Adrenal gland (tissue), 12 donors: ENCODE results near the gene UNC5A. TPM values are rescaled to one million over a fixed set of nuclear protein-coding genes. Genes with fewer than 3 reads are reported as not detected.
A peak's percentile ranks its signal among the peaks of the same experiment; 100 is the strongest.

Source experiments
- DNase-seq, 7 donors: peaks; one replicate each; pipeline ENCODE4 v3.0.0-alpha.2; 2019 to 2020
- H3K27ac ChIP-seq, 5 donors: fragments of 200-600 bp; sonication (generic) in 4 of 5; 1 replicate in 3 of 5; 2 replicates in 2 of 5; pipeline versions ENCODE4 v1.5.1 to v1.8.0; 2016 to 2020; ENCODE audit warnings: mild to moderate bottlenecking in 1 of 5
- H3K27me3 ChIP-seq: fragments of 200-600 bp; 2 replicates; pipeline ENCODE4 v1.8.0; 2021
- H3K36me3 ChIP-seq, 2 donors: fragments of 200-600 bp; replicated peaks in 1 of 2; 1 replicate in 1 of 2; 2 replicates in 1 of 2; pipeline versions ENCODE4 v1.5.1 to v1.8.0; 2018 to 2022
- H3K4me1 ChIP-seq, 2 donors: fragments of 200-600 bp; replicated peaks in 1 of 2; 1 replicate in 1 of 2; 2 replicates in 1 of 2; pipeline versions ENCODE4 v1.5.1 to v1.8.0; 2018 to 2021
- H3K4me3 ChIP-seq, 4 donors: fragments of 200-600 bp; sonication (generic) in 3 of 4; one replicate each; pipeline ENCODE4 v1.5.1; 2016 to 2018
- H3K9me3 ChIP-seq, 3 donors: fragments of 200-600 bp; sonication (generic) in 1 of 3; replicated peaks in 1 of 3; 1 replicate in 2 of 3; 2 replicates in 1 of 3; pipeline versions ENCODE4 v1.5.1 to v1.8.0; 2016 to 2021
- CTCF ChIP-seq, 6 experiments: fragments of 450-650 bp in 4 of 6; fragments of 200-600 bp in 2 of 6; sonication (generic) in 1 of 6; IDR thresholded peaks; 1 replicate in 5 of 6; 2 replicates in 1 of 6; pipeline versions ENCODE4 v1.5.1 to v1.8.0; 2016 to 2021; ENCODE audit warnings: antibody characterized with exemption in 6 of 6, mild to moderate bottlenecking in 2 of 6, moderate library complexity in 1 of 6
- POLR2A ChIP-seq, 2 donors: fragments of 450-650 bp; IDR thresholded peaks; one replicate each; pipeline ENCODE4 v1.6.1; 2017; ENCODE audit warnings: antibody characterized with exemption in 2 of 2, mild to moderate bottlenecking in 2 of 2, moderate library complexity in 1 of 2
- WGBS, 4 donors: extraction: QIAGEN DNeasy Blood & Tissue Kit in 2 of 4; methylation state at CpG; one replicate each; pipeline versions ENCODE4 v1.1.5 to v1.1.7; 2013 to 2017; 5-methylcytosine and 5-hydroxymethylcytosine counted together
- intact Hi-C, 2 donors: fragments of 100-400 bp; cut with DNase I; formaldehyde crosslinking; loops; one replicate each; pipeline versions ENCODE4 v1.14.1 to v1.15.0; 2022 to 2023
- polyA plus RNA-seq, 3 donors: library from polyadenylated mRNA; stranded (reverse); fragments of 200-250 nt in 2 of 3; fragments of 350-450 nt in 1 of 3; fragmentation: Illumina TruSeq in 1 of 3; extraction: RNeasy Lipid Tissue Mini Kit (QIAGEN cat#74804) in 1 of 3; gene quantifications; one replicate each; pipeline ENCODE4 v1.2.3, GENCODE V29; 2013 to 2014
- total RNA-seq, 9 donors: library from RNA; depleted of rRNA in 4 of 9; stranded (reverse); fragments of >200 nt in 4 of 9; fragments of 120-200 nt in 1 of 9; fragmentation: NEBNext Ultra II Directional in 1 of 9; extraction: Animal tissue kit (Norgen Biotek cat#: 25700) in 1 of 9; gene quantifications; one replicate each; pipeline versions ENCODE4 v1.1.0 to v1.2.4, GENCODE V29; 2013 to 2023
- donor health status: healthy with polysubstance abuse.
- donor health status: Bipolar disorder and iron deficiency.
- donor health status: DM: yes; HTN: yes; CAD: no.
- donor health status: DM: no; HTN: no; CAD: no.
- donor health status: DM: no; HTN: no; CAD: no.
- donor health status: DM: yes; HTN: yes; CAD: no.

The UNC5A gene
- total and polyA plus RNA-seq, 12 donors: 0.06 to 19.7 (median 3.5) TPM; not detected in 2

- Histone ChIP-seq H3K4me1 (no peaks in the 10 kb centered on the region), H3K9me3 (no peaks in the 10 kb centered on the region), H3K36me3 (no peaks in the 10 kb centered on the region), H3K27ac (no peak overlapping the region), H3K27me3 (peaks cover 3% of the 10 kb centered on the region), H3K4me3 (no peak overlapping the region)
- peak in 2 of 7 donors; percentile 5 to 37 for DNase-seq
- WGBS, 4 donors: 78 to 87% (median 86%) methylated on average over 5 to 9 of the region's 9 CpGs
- TF ChIP-seq POLR2A (IDR thresholded peaks at IDR 0.05): no peak
- TF ChIP-seq CTCF (IDR thresholded peaks at IDR 0.05): no peak
- intact Hi-C loops: no loop called here
These were observed 30.8 kb upstream of the UNC5A start for GRCh38 chr5:176779537-176779936.

- H3K36me3 ChIP-seq: no peaks in the 10 kb centered on the region
- intact Hi-C loops: no loop called here
- H3K4me1 ChIP-seq: no peaks in the 10 kb centered on the region
- WGBS, 4 donors: 46 to 55% (median 49%) methylated on average over 14 of the region's 14 CpGs
- no peak overlapping the region for H3K4me3 ChIP-seq
- peak in 2 of 7 donors; percentile 4 to 24 for DNase-seq
- no peak overlapping the region for H3K27ac ChIP-seq
- H3K27me3 ChIP-seq: peaks cover 11% of the 10 kb centered on the region
- no peak for TF ChIP-seq CTCF (IDR thresholded peaks at IDR 0.05)
- no peak for TF ChIP-seq POLR2A (IDR thresholded peaks at IDR 0.05)
- H3K9me3 ChIP-seq: no peaks in the 10 kb centered on the region
These were observed 29.9 kb upstream of the UNC5A start for GRCh38 chr5:176780176-176781053.

- peaks cover 16% of the 10 kb centered on the region for H3K27me3 ChIP-seq
- H3K4me1 ChIP-seq: no peaks in the 10 kb centered on the region
- DNase-seq: peak in 4 of 7 donors; percentile 14 to 51 (median 22)
- 17 to 35% (median 25%) methylated on average over 11 to 14 of the region's 14 CpGs for WGBS, 4 donors
- H3K9me3 ChIP-seq: no peaks in the 10 kb centered on the region
- H3K27ac ChIP-seq: no peak overlapping the region
- intact Hi-C loops: no loop called here
- H3K4me3 ChIP-seq: no peak overlapping the region
- no peaks in the 10 kb centered on the region for H3K36me3 ChIP-seq
- TF ChIP-seq POLR2A (IDR thresholded peaks at IDR 0.05): no peak
- TF ChIP-seq CTCF (IDR thresholded peaks at IDR 0.05): no peak
These were observed 29.3 kb upstream of the UNC5A start for GRCh38 chr5:176781054-176781375.

GRCh38 chr5:176781638-176782570 lies 28.5 kb upstream of the UNC5A start:
- 70 to 82% (median 79%) methylated on average over 13 to 17 of the region's 17 CpGs for WGBS, 4 donors
- TF ChIP-seq POLR2A (IDR thresholded peaks at IDR 0.05) (no peak), CTCF (IDR thresholded peaks at IDR 0.05) (no peak)
- intact Hi-C loops: no loop called here
- Histone ChIP-seq H3K36me3 (no peaks in the 10 kb centered on the region), H3K4me3 (no peak overlapping the region), H3K27me3 (peaks cover 16% of the 10 kb centered on the region), H3K9me3 (no peaks in the 10 kb centered on the region), H3K4me1 (no peaks in the 10 kb centered on the region), H3K27ac (no peak overlapping the region)
- DNase-seq: peak in 1 of 7 donors; percentile 34
